H9 (cell line): Measurements from ENCODE around the gene LIPK. TPM values are rescaled to one million over a fixed set of nuclear protein-coding genes. Genes with fewer than 3 reads are reported as not detected.

ENCODE experiments used
- DNase-seq: peaks from one replicate; pipeline ENCODE4 v3.0.0-alpha.2; 2017
- H2AFZ ChIP-seq: one replicate; pipeline ENCODE4 v1.6.1; 2013; ENCODE audit warnings: mild to moderate bottlenecking, low read length, control low read depth, moderate library complexity
- H2AK5ac ChIP-seq: 2 replicates; pipeline ENCODE4 v1.6.1; 2013; ENCODE audit warnings: low read length, control low read depth, mixed read lengths; ENCODE audit not compliant: insufficient read length
- H2BK120ac ChIP-seq: one replicate; pipeline ENCODE4 v1.6.1; 2013; ENCODE audit warnings: low read depth, mild to moderate bottlenecking, low read length, control low read depth, inconsistent platforms; ENCODE audit not compliant: poor library complexity, severe bottlenecking
- H2BK12ac ChIP-seq: 2 replicates; pipeline ENCODE4 v1.6.1; 2013; ENCODE audit warnings: low read length, control low read depth, mixed read lengths, low read depth; ENCODE audit not compliant: insufficient read length
- H2BK15ac ChIP-seq: 2 replicates; pipeline ENCODE4 v1.6.1; 2013; ENCODE audit warnings: low read depth, low read length, control low read depth
- H2BK20ac ChIP-seq: one replicate; pipeline ENCODE4 v1.6.1; 2013; ENCODE audit warnings: low read depth, mild to moderate bottlenecking, low read length, control low read depth, inconsistent platforms; ENCODE audit not compliant: poor library complexity, severe bottlenecking
- H2BK5ac ChIP-seq: 2 replicates; pipeline ENCODE4 v1.6.1; 2013; ENCODE audit warnings: low read length, control low read depth, mixed read lengths; ENCODE audit not compliant: insufficient read length
- H3K14ac ChIP-seq: 2 replicates; pipeline ENCODE4 v1.6.1; 2013; ENCODE audit warnings: low read length, control low read depth; ENCODE audit not compliant: insufficient read depth
- H3K18ac ChIP-seq: 2 replicates; pipeline ENCODE4 v1.6.1; 2013; ENCODE audit warnings: low read depth, mild to moderate bottlenecking, mixed read lengths, low read length, control low read depth; ENCODE audit not compliant: insufficient read length
- H3K23ac ChIP-seq: 2 replicates; pipeline ENCODE4 v1.6.1; 2013; ENCODE audit warnings: low read length, control low read depth, mixed read lengths, low read depth; ENCODE audit not compliant: insufficient read length
- H3K23me2 ChIP-seq: 2 replicates; pipeline ENCODE4 v1.6.1; 2013; ENCODE audit warnings: low read depth, mild to moderate bottlenecking, mixed read lengths, low read length, control low read depth; ENCODE audit not compliant: insufficient read length, poor library complexity, severe bottlenecking
- H3K27ac ChIP-seq: 2 replicates; pipeline ENCODE4 v1.5.1; 2013; ENCODE audit warnings: low read length, control low read depth, mixed read lengths, low read depth; ENCODE audit not compliant: insufficient read length
- H3K27me3 ChIP-seq: 2 replicates; pipeline ENCODE4 v1.6.1; 2013; ENCODE audit warnings: low read length, control low read depth, inconsistent platforms; ENCODE audit not compliant: insufficient read depth
- H3K4ac ChIP-seq: 2 replicates; pipeline ENCODE4 v1.6.1; 2013; ENCODE audit warnings: low read depth, mild to moderate bottlenecking, control low read depth, inconsistent platforms, low read length, moderate library complexity
- H3K4me1 ChIP-seq: 2 replicates; pipeline ENCODE4 v1.6.1; 2013; ENCODE audit warnings: low read length, control low read depth, inconsistent platforms; ENCODE audit not compliant: insufficient read depth
- H3K4me2 ChIP-seq: 2 replicates; pipeline ENCODE4 v1.6.1; 2013; ENCODE audit warnings: low read length, control low read depth, mixed read lengths; ENCODE audit not compliant: insufficient read length, insufficient read depth
- H3K56ac ChIP-seq: 2 replicates; pipeline ENCODE4 v1.6.1; 2013; ENCODE audit warnings: low read depth, mild to moderate bottlenecking, mixed read lengths, low read length, control low read depth; ENCODE audit not compliant: insufficient read length
- H3K79me1 ChIP-seq: 2 replicates; pipeline ENCODE4 v1.6.1; 2013; ENCODE audit warnings: low read depth, mild to moderate bottlenecking, moderate library complexity, low read length, control low read depth, inconsistent platforms; ENCODE audit not compliant: insufficient read depth, poor library complexity, severe bottlenecking
- H3K79me2 ChIP-seq: 2 replicates; pipeline ENCODE4 v1.6.1; 2013; ENCODE audit warnings: low read length, control low read depth, inconsistent platforms; ENCODE audit not compliant: insufficient read depth
- H3K9ac ChIP-seq: 2 replicates; pipeline ENCODE4 v1.6.1; 2013; ENCODE audit warnings: low read length, control low read depth, mixed read lengths; ENCODE audit not compliant: insufficient read length; ENCODE audit errors: extremely low read depth
- H3K9me3 ChIP-seq: one replicate; pipeline ENCODE4 v1.6.1; 2013; ENCODE audit warnings: low read depth, low read length, inconsistent platforms; ENCODE audit not compliant: control insufficient read depth
- H3T11ph ChIP-seq: one replicate; pipeline ENCODE4 v1.6.1; 2013; ENCODE audit warnings: mild to moderate bottlenecking, low read length, control low read depth, inconsistent platforms
- H4K20me1 ChIP-seq: one replicate; pipeline ENCODE4 v1.6.1; 2013; ENCODE audit not compliant: control insufficient read depth, insufficient read length, insufficient read depth
- H4K5ac ChIP-seq: 2 replicates; pipeline ENCODE4 v1.6.1; 2013; ENCODE audit warnings: low read depth, mild to moderate bottlenecking, mixed read lengths, low read length, control low read depth; ENCODE audit not compliant: insufficient read length
- H4K8ac ChIP-seq: replicated peaks from 2 replicates; pipeline ENCODE4 v1.6.1; 2013; ENCODE audit warnings: low read length, control low read depth, mixed read lengths, low read depth; ENCODE audit not compliant: insufficient read length
- H4K91ac ChIP-seq: 2 replicates; pipeline ENCODE4 v1.6.1; 2013; ENCODE audit warnings: low read depth, mild to moderate bottlenecking, moderate library complexity, mixed read lengths, low read length, control low read depth; ENCODE audit not compliant: insufficient read length
- H3K27ac Mint-ChIP-seq, 3 experiments: 2 replicates in 2 of 3; 3 replicates in 1 of 3; pipeline ENCODE4 v1.8.0; 2020 to 2021; ENCODE audit warnings: mixed read lengths in 3 of 3, mild to moderate bottlenecking in 1 of 3, moderate library complexity in 1 of 3
- H3K27me3 Mint-ChIP-seq: 2 replicates; pipeline ENCODE4 v1.8.0; 2021; ENCODE audit warnings: low read depth, mild to moderate bottlenecking, moderate library complexity, mixed read lengths
- H3K36me3 Mint-ChIP-seq, 3 experiments: 2 replicates in 2 of 3; 3 replicates in 1 of 3; pipeline ENCODE4 v1.8.0; 2020 to 2021; ENCODE audit warnings: low read depth in 3 of 3, mixed read lengths in 3 of 3; ENCODE audit not compliant: insufficient read depth in 1 of 3
- H3K4me1 Mint-ChIP-seq, 2 experiments: 2 replicates each; pipeline ENCODE4 v1.8.0; 2020; ENCODE audit warnings: mixed read lengths in 2 of 2
- H3K4me3 Mint-ChIP-seq, 2 experiments: 2 replicates in 1 of 2; 3 replicates in 1 of 2; pipeline ENCODE4 v1.8.0; 2020 to 2021; ENCODE audit warnings: mild to moderate bottlenecking in 2 of 2, mixed read lengths in 2 of 2, moderate library complexity in 1 of 2
- H3K9me3 Mint-ChIP-seq, 2 experiments: 2 replicates in 1 of 2; 3 replicates in 1 of 2; pipeline ENCODE4 v1.8.0; 2020; ENCODE audit warnings: mild to moderate bottlenecking in 2 of 2, mixed read lengths in 2 of 2, moderate library complexity in 1 of 2
- WGBS: extraction: QIAGEN DNeasy Blood & Tissue Kit; methylation state at CpG from one replicate; pipeline ENCODE4 v1.1.7; 2013; ENCODE audit warnings: missing lambda C conversion rate, low lambda C conversion rate, mixed read lengths; ENCODE audit not compliant: insufficient read length; ENCODE audit errors: extremely low coverage; 5-methylcytosine and 5-hydroxymethylcytosine counted together
- total RNA-seq: library from RNA; stranded (reverse); gene quantifications from 2 replicates; pipeline ENCODE4 v1.2.1, GENCODE V29; 2021
- TF ChIP-seq, protein P1 (sequence below): fragments of 200-600 bp; sonication (generic); conservative IDR thresholded peaks from 3 replicates; pipeline ENCODE4 v1.8.0; 2021; ENCODE audit warnings: antibody characterized with exemption, mild to moderate bottlenecking

Gene LIPK
- total RNA-seq, 1 experiment from 2014 or later: not detected

- peaks cover 4% of the 10 kb centered on the region in 2 experiments; a peak in 3 of 4 replicates for H3K4me1 Mint-ChIP-seq
- no peaks in the 10 kb centered on the region for H3K9me3 Mint-ChIP-seq
- Histone ChIP-seq H2AFZ (no peak overlapping the region), H3K79me1 (no peaks in the 10 kb centered on the region), H2BK12ac (no peak overlapping the region), H2BK20ac (no peak overlapping the region), H2AK5ac (no peak overlapping the region), H3K14ac (no peak overlapping the region), H4K5ac (no peak overlapping the region), H3K9ac (no peak overlapping the region), H3K18ac (no peak overlapping the region), H4K8ac (no peak overlapping the region), H3K56ac (no peak overlapping the region), H3K27ac (no peak overlapping the region), H3K27me3 (no peaks in the 10 kb centered on the region), H3K4me2 (no peak overlapping the region), H4K20me1 (no peaks in the 10 kb centered on the region), H3K79me2 (no peaks in the 10 kb centered on the region), H3K23me2 (no peaks in the 10 kb centered on the region), H3T11ph (no peak overlapping the region), H3K23ac (no peak overlapping the region), H3K9me3 (no peaks in the 10 kb centered on the region), H4K91ac (no peak overlapping the region), H3K4ac (no peak overlapping the region), H2BK5ac (no peak overlapping the region), H2BK120ac (no peak overlapping the region), H2BK15ac (no peak overlapping the region), H3K4me1 (no peaks in the 10 kb centered on the region)
- no CpG with 5 or more reads among the region's 4 CpGs for WGBS
- H3K4me3 Mint-ChIP-seq: no peak overlapping the region
- H3K27ac Mint-ChIP-seq: no peak overlapping the region
- no peaks in the 10 kb centered on the region for H3K36me3 Mint-ChIP-seq
- no peak for DNase-seq
- H3K27me3 Mint-ChIP-seq: peaks cover 6% of the 10 kb centered on the region; the same call in 1 of the 2 replicates
- TF ChIP-seq, protein P1, sequence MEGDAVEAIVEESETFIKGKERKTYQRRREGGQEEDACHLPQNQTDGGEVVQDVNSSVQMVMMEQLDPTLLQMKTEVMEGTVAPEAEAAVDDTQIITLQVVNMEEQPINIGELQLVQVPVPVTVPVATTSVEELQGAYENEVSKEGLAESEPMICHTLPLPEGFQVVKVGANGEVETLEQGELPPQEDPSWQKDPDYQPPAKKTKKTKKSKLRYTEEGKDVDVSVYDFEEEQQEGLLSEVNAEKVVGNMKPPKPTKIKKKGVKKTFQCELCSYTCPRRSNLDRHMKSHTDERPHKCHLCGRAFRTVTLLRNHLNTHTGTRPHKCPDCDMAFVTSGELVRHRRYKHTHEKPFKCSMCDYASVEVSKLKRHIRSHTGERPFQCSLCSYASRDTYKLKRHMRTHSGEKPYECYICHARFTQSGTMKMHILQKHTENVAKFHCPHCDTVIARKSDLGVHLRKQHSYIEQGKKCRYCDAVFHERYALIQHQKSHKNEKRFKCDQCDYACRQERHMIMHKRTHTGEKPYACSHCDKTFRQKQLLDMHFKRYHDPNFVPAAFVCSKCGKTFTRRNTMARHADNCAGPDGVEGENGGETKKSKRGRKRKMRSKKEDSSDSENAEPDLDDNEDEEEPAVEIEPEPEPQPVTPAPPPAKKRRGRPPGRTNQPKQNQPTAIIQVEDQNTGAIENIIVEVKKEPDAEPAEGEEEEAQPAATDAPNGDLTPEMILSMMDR: no peak
Observed at GRCh38 chr10:88680958-88681357, 25.1 kb upstream of the LIPK start.
